ENCODE data around the gene AGPAT2. TPM values are rescaled to one million over a fixed set of nuclear protein-coding genes. Genes with fewer than 3 reads are reported as not detected.

AGPAT2 gene
- total and polyA plus RNA-seq, 2 donors from 2014 or later = 73.4 to 83.6 TPM

GRCh38 chr9:136672431-136673087 is 14.7 kb downstream of the AGPAT2 start:
- no peak overlapping the region for H3K27ac ChIP-seq (ENCODE audit: low read depth in 2 of 2, low read length in 2 of 2)
- H3K36me3 ChIP-seq (ENCODE audit: control insufficient read depth in 2 of 3, insufficient read depth in 3 of 3, low read length in 3 of 3) = peaks cover 0 to 3% (median 0%) of the 10 kb centered on the region in 3 donors
- TF ChIP-seq, protein P1, sequence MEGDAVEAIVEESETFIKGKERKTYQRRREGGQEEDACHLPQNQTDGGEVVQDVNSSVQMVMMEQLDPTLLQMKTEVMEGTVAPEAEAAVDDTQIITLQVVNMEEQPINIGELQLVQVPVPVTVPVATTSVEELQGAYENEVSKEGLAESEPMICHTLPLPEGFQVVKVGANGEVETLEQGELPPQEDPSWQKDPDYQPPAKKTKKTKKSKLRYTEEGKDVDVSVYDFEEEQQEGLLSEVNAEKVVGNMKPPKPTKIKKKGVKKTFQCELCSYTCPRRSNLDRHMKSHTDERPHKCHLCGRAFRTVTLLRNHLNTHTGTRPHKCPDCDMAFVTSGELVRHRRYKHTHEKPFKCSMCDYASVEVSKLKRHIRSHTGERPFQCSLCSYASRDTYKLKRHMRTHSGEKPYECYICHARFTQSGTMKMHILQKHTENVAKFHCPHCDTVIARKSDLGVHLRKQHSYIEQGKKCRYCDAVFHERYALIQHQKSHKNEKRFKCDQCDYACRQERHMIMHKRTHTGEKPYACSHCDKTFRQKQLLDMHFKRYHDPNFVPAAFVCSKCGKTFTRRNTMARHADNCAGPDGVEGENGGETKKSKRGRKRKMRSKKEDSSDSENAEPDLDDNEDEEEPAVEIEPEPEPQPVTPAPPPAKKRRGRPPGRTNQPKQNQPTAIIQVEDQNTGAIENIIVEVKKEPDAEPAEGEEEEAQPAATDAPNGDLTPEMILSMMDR (IDR thresholded peaks at IDR 0.05; ENCODE audit: borderline replicate concordance, extremely low read depth, insufficient read depth) = no peak
- intact Hi-C loops (cut with DNase I) = no loop called here
- DNase-seq = no peak
- H3K9me3 ChIP-seq (ENCODE audit: control insufficient read depth in 2 of 3, insufficient read depth in 1 of 3, low read length in 3 of 3) = no peaks in the 10 kb centered on the region
- H3K4me1 ChIP-seq (ENCODE audit: control insufficient read depth in 2 of 3, insufficient read depth in 2 of 3, low read depth in 1 of 3, low read length in 3 of 3) = peaks cover 0 to 14% (median 0%) of the 10 kb centered on the region in 3 donors
- FAIRE-seq = no peak
- H3K27me3 ChIP-seq (ENCODE audit: control insufficient read depth, insufficient read depth, low read length) = no peaks in the 10 kb centered on the region
- H3K4me3 ChIP-seq (ENCODE audit: low read length in 3 of 3) = no peak overlapping the region
- H3K9ac ChIP-seq (ENCODE audit: low read length in 3 of 3) = no peak overlapping the region

DNA sequence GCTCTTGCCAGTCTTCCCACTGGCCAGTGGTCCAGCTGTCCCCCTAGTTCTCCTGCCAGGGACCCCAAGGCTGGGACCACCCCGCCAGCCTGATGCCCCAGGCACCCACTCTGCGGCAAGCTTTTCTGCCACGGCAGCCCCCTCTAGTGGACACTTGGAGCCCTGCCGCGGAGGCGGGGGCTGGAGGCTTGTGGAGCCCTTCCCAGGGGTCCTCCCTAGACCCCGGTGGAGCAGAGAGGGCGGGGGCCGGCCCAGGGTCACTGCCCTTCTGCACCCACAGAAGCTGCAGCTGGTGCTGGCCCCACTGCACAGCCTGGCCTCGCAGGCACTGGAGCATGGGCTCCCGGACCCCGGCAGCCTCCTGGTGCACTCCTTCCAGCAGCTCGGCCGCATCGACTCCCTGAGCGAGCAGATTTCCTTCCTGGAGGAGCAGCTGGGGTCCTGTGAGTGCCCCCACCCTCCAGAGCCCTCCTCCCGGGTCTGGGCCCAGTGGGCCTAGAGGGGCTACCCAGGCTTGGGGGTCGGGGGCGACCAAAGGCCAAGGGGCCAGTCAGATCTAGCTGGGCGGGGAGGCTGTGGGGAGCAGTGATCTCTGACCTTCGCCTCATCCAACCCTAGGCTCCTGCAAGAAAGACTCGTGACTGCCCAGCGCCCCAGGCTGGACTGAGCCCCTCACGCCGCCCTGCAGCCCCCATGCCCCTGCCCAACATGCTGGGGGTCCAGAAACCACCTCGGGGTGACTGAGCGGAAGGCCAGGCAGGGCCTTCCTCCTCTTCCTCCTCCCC is 15.4 kb downstream of the AGPAT2 start:
- H3K4me1 ChIP-seq (ENCODE audit: control insufficient read depth in 2 of 3, insufficient read depth in 2 of 3, low read depth in 1 of 3, low read length in 3 of 3) = peaks cover 0 to 14% (median 0%) of the 10 kb centered on the region in 3 donors
- FAIRE-seq (no peak), DNase-seq (peak in 2 of 5 donors; percentile 64 to 66)
- TF ChIP-seq, protein P1 (IDR thresholded peaks at IDR 0.05; ENCODE audit: borderline replicate concordance, extremely low read depth, insufficient read depth) = peak; percentile 62
- H3K27me3 ChIP-seq (ENCODE audit: control insufficient read depth, insufficient read depth, low read length) = no peaks in the 10 kb centered on the region
- no peak overlapping the region for H3K4me3 ChIP-seq (ENCODE audit: low read length in 3 of 3)
- H3K9ac ChIP-seq (ENCODE audit: low read length in 3 of 3) = no peak overlapping the region
- intact Hi-C loops (cut with DNase I) = no loop called here
- H3K27ac ChIP-seq (ENCODE audit: low read depth in 2 of 2, low read length in 2 of 2) = no peak overlapping the region
- peaks cover 0 to 3% (median 0%) of the 10 kb centered on the region in 3 donors for H3K36me3 ChIP-seq (ENCODE audit: control insufficient read depth in 2 of 3, insufficient read depth in 3 of 3, low read length in 3 of 3)
- H3K9me3 ChIP-seq (ENCODE audit: control insufficient read depth in 2 of 3, insufficient read depth in 1 of 3, low read length in 3 of 3) = no peaks in the 10 kb centered on the region

DNA sequence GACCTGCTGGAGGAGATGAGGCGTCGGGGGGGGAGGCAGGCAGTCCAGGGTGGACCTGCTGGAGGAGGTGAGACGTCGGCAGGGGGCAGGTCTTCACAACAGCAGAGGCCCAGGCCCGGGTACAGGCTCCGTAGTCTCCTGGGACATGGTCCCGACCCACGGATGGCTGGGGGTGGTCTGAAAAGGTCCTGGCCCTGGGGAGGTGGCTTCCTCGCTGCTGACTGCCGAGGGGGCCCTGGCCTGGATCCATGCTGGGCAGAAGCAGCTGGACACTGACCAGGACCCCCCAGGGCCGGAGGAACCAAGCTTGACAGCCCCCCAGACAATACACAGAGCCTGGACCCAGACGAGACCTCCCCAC is 16.0 kb downstream of the AGPAT2 start:
- no peak for FAIRE-seq
- Histone ChIP-seq H3K4me3 (ENCODE audit: low read length in 3 of 3) (no peak overlapping the region), H3K27me3 (ENCODE audit: control insufficient read depth, insufficient read depth, low read length) (no peaks in the 10 kb centered on the region)

More for the DNA sequence above, 16.0 kb downstream of the AGPAT2 start:
- DNase-seq = no peak
- Histone ChIP-seq H3K36me3 (ENCODE audit: control insufficient read depth in 2 of 3, insufficient read depth in 3 of 3, low read length in 3 of 3) (peaks cover 0 to 3% (median 0%) of the 10 kb centered on the region in 3 donors), H3K9me3 (ENCODE audit: control insufficient read depth in 2 of 3, insufficient read depth in 1 of 3, low read length in 3 of 3) (no peaks in the 10 kb centered on the region), H3K27ac (ENCODE audit: low read depth in 2 of 2, low read length in 2 of 2) (no peak overlapping the region), H3K9ac (ENCODE audit: low read length in 3 of 3) (no peak overlapping the region), H3K4me1 (ENCODE audit: control insufficient read depth in 2 of 3, insufficient read depth in 2 of 3, low read depth in 1 of 3, low read length in 3 of 3) (peaks cover 0 to 14% (median 0%) of the 10 kb centered on the region in 3 donors)
- intact Hi-C loops (cut with DNase I) = no loop called here
- TF ChIP-seq, protein P1 (IDR thresholded peaks at IDR 0.05; ENCODE audit: borderline replicate concordance, extremely low read depth, insufficient read depth) = no peak

All from kidney (tissue), 14 donors.